Adipocyte (in vitro differentiated cells): ENCODE data around the gene PLXNB2.

ENCODE experiments used
- DNase-seq: peaks from one replicate; pipeline ENCODE4 v3.0.0-alpha.2; 2015; ENCODE audit warnings: low read depth
- H3K27me3 ChIP-seq: replicated peaks from 2 replicates; pipeline ENCODE4 v1.7.0; 2013; ENCODE audit warnings: mild to moderate bottlenecking, low read length, moderate library complexity; ENCODE audit not compliant: control insufficient read depth, insufficient read depth
- H3K36me3 ChIP-seq: 2 replicates; pipeline ENCODE4 v1.7.0; 2013; ENCODE audit warnings: low read length, mild to moderate bottlenecking, moderate library complexity; ENCODE audit not compliant: control insufficient read depth, insufficient read depth, severe bottlenecking
- H3K4me1 ChIP-seq: 2 replicates; pipeline ENCODE4 v1.7.0; 2013; ENCODE audit warnings: mild to moderate bottlenecking, low read length, moderate library complexity; ENCODE audit not compliant: control insufficient read depth, insufficient read depth
- H3K4me3 ChIP-seq: 2 replicates; pipeline ENCODE4 v1.7.0; 2013; ENCODE audit warnings: mild to moderate bottlenecking, low read length, moderate library complexity
- H3K9ac ChIP-seq: 2 replicates; pipeline ENCODE4 v1.7.0; 2013; ENCODE audit warnings: mild to moderate bottlenecking, low read length, moderate library complexity
- H3K9me3 ChIP-seq: 2 replicates; pipeline ENCODE4 v1.7.0; 2013; ENCODE audit warnings: mild to moderate bottlenecking, low read length, moderate library complexity; ENCODE audit not compliant: control insufficient read depth

The PLXNB2 gene

DNA sequence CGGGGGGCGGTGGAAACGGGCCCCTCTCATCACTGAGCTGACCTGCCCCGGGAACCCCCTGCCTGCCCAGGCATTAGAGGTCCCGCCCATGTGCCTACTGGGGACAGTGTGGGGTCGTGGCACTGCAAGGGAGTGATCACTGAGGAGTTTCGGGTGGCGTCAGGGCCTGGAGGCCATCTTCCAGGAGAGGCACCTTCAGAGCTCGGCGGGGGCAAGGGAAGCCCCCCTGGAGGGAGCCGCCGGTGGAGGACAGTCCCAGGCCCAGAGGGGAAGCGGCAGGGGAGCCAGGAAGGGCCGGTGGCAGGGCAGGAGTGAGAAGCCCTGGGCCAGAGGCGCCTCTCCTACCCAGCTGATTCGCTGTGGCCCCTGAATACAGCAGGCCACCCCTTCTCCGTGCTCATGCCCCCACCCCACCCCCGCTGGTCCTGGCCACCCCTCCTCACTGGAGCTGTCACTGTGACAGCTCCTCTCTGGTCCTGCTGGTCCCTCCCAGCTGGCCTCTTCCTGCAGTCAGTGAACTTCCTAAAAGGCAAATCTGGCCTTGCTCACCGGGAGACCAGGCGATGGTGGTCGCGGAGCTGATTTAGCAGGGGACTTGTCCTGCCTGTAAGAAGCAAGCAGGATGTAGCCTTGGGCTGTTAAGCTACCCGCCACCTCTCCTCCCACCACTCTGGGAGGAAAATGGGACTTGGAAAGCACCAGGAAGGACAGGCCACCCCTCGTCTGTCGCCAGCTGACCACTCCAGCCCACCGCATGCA is 35.2 kb downstream of the PLXNB2 start:
- DNase-seq, result no peak
- H3K4me1 ChIP-seq, result peaks cover 28% of the 10 kb centered on the region

DNA sequence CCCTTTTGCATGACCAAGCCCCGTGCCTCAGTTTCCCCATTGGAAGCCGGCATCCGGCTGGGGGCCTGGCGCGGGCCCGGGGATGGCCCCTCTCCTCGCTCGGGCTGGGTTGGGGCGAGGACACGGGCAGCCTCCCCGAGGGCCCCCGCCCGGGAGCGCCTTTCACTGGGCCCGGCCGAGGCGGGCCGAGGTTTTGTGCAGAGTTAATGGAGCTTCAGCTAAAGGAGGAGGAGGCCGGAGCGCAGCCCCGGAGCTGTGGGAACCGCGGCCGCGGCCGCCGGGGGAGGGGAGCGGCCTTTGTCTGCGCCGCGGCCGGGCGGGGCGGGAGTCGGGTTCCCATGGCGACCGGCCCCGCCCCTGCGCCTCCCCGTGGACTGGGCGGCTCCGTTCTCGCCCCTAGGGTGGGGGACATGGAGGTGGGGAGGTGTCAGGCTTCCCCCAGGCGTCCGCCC is 35.9 kb downstream of the PLXNB2 start:
- Histone ChIP-seq H3K4me1 (peaks cover 28% of the 10 kb centered on the region), H3K27me3 (peaks cover 5% of the 10 kb centered on the region)
- peak; percentile 83 for DNase-seq

More for the DNA sequence above, 35.2 kb downstream of the PLXNB2 start:
- H3K9me3 ChIP-seq, result no peaks in the 10 kb centered on the region
- H3K27me3 ChIP-seq, result no peaks in the 10 kb centered on the region
- H3K4me3 ChIP-seq, result no peak overlapping the region
- H3K9ac ChIP-seq, result no peak overlapping the region
- peaks cover 24% of the 10 kb centered on the region for H3K36me3 ChIP-seq

DNA sequence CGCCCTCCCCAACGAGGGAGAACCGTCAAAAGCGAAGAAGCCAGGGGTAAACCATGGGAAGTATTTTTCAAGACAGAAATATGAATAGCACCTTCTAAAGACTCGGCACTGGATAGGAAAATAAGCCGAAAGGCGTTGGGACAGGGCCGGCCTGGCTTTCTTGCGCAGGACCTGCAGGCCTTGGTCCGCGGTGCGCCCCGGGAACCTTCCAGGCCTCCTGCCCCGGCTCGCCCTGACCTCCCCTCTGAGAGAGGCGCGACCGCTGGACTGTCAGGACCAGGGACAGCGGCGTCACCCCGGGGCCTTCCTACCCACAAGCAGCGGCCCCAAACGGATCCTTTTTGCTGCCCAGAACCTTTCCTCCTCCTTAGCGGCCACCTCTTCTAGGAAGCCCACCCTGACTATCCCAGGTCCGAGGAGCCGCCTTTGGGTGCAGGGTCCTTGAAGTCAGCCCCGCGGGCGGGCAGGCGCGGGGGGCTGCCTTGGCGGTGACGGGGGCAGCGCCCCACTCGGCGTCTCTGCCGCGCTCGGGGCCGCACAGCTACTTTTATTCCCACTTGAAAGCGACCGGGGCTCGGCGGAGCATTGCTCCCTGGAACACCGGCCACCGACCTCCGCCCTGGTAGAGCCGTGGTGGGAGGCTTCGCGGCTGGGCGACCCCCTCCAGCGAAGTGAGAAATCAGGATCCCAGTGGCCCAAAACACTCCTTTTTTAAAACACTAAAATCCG is 36.6 kb downstream of the PLXNB2 start:
- peak overlapping the region; percentile 78 for H3K9ac ChIP-seq
- H3K4me3 ChIP-seq, result peak overlapping the region; percentile 78
- peaks cover 7% of the 10 kb centered on the region for H3K27me3 ChIP-seq
- H3K36me3 ChIP-seq, result peaks cover 14% of the 10 kb centered on the region
- H3K9me3 ChIP-seq, result no peaks in the 10 kb centered on the region
- DNase-seq, result peak; percentile 87
- peaks cover 28% of the 10 kb centered on the region for H3K4me1 ChIP-seq

More for the DNA sequence above, 35.9 kb downstream of the PLXNB2 start:
- Histone ChIP-seq H3K4me3 (peak overlapping the region; percentile 78), H3K9me3 (no peaks in the 10 kb centered on the region), H3K36me3 (peaks cover 19% of the 10 kb centered on the region), H3K9ac (peak overlapping the region; percentile 78)

DNA sequence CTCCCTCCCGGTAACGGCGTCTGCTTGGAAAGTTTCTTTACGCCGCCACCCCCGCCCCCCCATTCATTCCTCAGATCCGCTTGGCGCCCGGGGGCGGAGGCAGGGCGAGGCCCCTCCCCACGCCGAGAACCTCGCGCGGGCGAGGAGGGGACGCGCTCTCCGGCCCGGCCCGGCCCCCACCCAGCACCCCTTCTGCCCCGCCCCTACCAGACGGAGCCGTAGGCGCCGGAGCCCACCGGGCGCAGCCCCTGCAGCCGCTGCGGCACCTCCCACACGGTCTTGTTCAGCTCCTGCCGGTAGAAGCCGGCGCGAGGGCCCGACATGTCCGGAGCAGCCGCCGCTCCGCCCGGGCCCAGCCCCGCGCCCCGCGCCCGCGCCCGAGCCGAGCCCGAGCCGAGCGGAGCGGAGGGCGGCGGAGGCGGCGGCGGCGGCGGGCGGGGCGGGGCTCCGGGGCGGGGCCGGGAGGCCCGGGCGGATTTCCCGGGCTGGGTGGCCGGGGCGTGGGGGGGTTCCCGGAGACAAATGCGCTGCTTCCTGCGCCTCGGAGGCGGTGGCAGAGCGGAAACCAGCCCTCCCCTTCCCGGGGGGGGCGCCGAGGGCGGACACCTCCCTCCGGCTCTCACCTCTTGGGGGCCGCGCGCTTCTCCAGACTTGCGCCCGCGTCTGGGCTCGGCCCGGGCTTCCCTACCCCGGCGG is 37.3 kb downstream of the PLXNB2 start, which contains the start of gene MAPK11:
Gene MAPK11 (minus strand): TSS at position 411 of the 696 bp plus-strand sequence. CDS start 88 bp downstream, at position 323.
- Histone ChIP-seq H3K9me3 (no peaks in the 10 kb centered on the region), H3K4me3 (peak within 1 kb of the TSS; percentile 78), H3K9ac (peak within 1 kb of the TSS; percentile 78), H3K36me3 (peaks cover 7% of the 10 kb centered on the region), H3K27me3 (peaks cover 7% of the 10 kb centered on the region), H3K4me1 (peaks cover 28% of the 10 kb centered on the region)
- DNase-seq, result peak; percentile 76

DNA sequence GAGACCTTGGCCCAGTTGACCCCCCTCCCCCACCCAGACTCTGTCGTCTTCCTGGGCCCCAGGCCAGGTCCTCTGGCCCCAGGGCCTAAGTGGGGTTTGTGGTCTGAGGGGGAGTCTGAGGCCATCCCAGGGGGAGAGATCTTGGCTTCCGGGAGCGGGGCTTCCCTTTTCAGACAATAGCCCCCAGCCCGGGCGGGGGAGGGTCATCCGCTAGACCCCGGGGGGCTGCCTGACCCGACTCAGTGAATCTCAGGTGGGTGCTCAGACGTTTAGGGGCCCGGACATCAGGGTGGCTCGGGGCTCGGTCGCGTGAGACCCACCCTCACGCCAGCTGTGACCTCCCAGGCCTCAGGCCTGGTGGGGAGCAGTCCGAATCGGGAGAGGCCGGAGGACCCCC is 37.9 kb downstream of the PLXNB2 start:
- peak overlapping the region; percentile 68 for H3K9ac ChIP-seq
- peaks cover 7% of the 10 kb centered on the region for H3K27me3 ChIP-seq
- H3K4me1 ChIP-seq, result peaks cover 28% of the 10 kb centered on the region
- no peaks in the 10 kb centered on the region for H3K9me3 ChIP-seq
- H3K36me3 ChIP-seq, result peaks cover 4% of the 10 kb centered on the region
- peak; percentile 35 for DNase-seq
- H3K4me3 ChIP-seq, result peak overlapping the region; percentile 67

DNA sequence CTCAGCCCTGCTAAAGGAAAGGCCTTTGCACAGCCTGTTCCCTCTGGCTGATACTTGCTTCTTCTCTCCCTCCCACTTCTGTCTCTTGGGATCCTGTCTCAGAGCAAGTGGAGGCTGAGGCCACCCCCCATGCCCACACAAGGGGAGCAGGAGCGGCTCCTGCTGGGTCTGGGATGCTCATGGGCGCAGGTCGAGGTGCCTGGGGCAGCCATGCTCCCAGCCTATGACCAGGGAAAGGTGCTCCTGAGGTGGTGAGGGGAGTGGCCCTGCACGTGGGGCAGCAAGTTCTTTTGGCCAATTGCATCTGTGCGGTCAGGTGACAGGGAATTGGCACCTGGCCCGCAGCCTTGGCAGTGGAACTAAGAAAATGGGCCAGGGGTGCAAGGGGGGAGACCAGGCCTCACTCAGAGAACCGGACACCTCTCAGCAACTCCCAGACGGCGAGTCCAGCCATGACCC is 38.8 kb downstream of the PLXNB2 start:
- Histone ChIP-seq H3K4me1 (peaks cover 28% of the 10 kb centered on the region), H3K9ac (peak overlapping the region; percentile 66), H3K27me3 (peaks cover 7% of the 10 kb centered on the region), H3K9me3 (no peaks in the 10 kb centered on the region), H3K36me3 (no peaks in the 10 kb centered on the region), H3K4me3 (peak overlapping the region; percentile 67)
- DNase-seq, result peak; percentile 10

DNA sequence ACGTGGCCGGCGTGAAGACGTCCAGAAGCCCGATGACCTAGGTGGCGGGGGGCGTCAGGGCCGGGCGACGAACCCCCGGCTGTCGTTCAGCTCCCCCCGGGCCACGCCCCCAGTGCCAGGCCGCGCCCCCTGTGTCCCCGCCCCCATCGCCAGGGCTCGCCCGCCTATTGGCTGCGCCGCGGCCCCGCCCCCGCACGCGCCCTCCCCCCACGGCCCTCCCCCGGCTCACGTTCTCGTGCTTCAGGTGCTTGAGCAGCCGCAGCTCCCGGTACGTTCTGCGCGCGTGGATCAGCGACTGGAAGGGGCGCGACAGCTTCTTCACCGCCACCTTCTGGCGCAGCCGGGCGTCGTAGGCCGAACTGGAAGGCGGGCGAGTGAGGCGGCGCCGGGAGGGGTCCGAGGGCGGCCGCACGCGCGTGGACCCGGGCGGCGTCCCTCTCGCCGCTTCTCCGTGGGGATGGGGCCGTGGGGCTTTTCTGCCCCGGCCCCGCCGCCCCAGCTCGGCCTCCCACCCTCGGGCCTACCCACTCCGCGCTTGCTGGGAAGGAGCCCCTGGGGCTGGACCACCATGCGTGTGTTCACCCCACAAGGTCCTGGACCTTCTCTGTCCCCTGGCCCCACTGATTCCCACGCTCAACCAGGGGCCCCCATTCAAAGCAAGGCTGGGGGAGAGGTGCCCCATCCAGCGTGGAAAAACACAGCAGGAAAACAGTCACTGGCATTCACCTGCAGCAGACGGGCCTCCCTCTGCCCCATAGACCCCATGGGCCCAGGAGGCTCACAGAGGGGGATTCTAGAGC is 39.7 kb downstream of the PLXNB2 start:
- peak overlapping the region; percentile 67 for H3K4me3 ChIP-seq
- DNase-seq, result peak; percentile 76
- H3K36me3 ChIP-seq, result no peaks in the 10 kb centered on the region
- peaks cover 7% of the 10 kb centered on the region for H3K27me3 ChIP-seq
- peak overlapping the region; percentile 66 for H3K9ac ChIP-seq
- peaks cover 28% of the 10 kb centered on the region for H3K4me1 ChIP-seq
- no peaks in the 10 kb centered on the region for H3K9me3 ChIP-seq

DNA sequence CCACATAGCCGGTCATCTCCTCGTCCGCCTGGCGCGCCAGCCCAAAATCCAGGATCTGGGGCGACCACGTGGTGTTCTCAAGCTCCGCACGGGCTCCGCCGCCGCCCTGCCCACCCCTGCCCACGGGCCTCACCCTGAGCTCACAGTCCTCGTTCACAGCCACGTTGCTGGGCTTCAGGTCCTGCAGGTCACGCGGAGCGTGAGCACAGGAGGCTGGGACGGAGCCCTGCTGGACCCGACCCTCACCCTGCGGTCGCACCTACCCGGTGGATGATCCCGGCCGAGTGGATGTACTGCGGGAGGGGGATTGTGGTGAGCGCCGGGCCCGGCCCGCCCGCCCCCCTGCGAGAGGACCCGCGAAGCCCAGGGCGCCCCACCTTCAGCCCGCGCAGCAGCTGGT is 40.5 kb downstream of the PLXNB2 start:
- Histone ChIP-seq H3K9ac (no peak overlapping the region), H3K27me3 (peaks cover 7% of the 10 kb centered on the region), H3K4me1 (peaks cover 31% of the 10 kb centered on the region), H3K4me3 (no peak overlapping the region), H3K36me3 (no peaks in the 10 kb centered on the region), H3K9me3 (no peaks in the 10 kb centered on the region)
- no peak for DNase-seq

DNA sequence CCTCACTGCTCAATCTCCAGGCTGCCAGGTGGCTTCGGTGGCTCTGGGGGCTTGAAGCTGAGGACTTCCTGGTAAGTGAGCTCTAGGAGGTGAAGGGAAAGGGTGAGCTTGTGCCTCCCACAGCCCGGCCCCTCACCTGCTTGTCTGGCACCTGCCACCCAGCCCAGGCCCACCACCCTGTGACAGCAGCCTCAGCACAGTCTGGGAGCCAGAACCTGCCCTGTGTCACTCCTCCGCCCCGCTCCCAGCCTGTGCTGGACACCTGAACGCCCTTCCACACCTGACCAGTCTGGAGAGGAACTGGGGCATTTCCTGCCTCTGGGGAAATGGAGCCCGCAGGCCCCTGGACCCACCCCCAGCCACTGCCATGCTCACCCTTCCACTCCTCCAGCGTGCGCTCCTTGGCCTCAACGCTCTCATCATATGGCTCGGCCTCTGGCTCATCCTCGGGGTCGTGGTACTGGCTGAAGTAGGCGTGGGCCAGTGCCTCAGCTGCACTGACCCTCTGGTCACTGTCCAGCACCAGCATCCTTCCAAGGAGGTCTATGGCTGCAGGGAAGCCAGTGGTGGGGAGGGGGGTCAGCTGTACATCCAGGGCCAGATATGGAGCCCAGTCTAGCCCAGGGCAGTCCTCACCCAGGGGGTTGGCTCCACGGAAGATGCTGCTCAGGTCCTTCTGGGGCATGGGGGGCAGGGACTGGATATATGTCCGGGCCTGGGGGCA is 42.3 kb downstream of the PLXNB2 start:
- H3K27me3 ChIP-seq, result peaks cover 7% of the 10 kb centered on the region

DNA sequence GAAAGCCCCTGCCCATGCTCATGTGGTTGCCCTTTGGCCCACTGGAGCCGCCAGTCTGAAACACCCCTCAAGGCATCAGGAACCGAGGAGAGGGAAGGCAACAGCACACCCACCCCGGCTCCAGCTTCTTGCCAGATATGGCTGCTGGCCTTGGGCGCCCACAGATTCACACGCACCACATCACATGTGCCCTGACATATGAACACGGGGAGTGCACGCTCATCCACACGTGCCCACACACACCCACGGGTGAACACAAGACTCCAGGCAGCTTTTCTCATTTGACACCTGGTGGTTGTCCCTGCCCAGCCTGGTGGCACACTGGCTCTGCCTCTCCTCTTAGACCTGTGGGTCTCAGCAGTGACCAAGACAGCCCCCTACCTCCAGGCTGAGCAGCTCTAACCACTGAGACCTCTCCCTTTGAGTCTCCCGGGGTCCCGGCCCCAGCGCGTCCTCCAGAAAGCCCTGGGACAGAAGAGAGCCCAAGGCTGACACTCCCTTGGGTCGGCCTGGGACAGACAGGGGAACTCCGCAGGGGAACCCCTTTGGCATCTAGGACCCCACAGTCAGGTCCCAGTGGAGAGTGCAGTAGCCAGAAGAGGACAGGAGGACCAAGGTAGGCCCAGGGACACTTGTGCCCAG is 43.2 kb downstream of the PLXNB2 start:
- Histone ChIP-seq H3K4me3 (no peak overlapping the region), H3K27me3 (peaks cover 7% of the 10 kb centered on the region)

More for the DNA sequence above, 42.3 kb downstream of the PLXNB2 start:
- Histone ChIP-seq H3K4me1 (peaks cover 28% of the 10 kb centered on the region), H3K36me3 (no peaks in the 10 kb centered on the region), H3K4me3 (no peak overlapping the region), H3K9me3 (no peaks in the 10 kb centered on the region), H3K9ac (no peak overlapping the region)
- no peak for DNase-seq

More for the DNA sequence above, 43.2 kb downstream of the PLXNB2 start:
- Histone ChIP-seq H3K9ac (no peak overlapping the region), H3K4me1 (peaks cover 24% of the 10 kb centered on the region), H3K9me3 (no peaks in the 10 kb centered on the region), H3K36me3 (no peaks in the 10 kb centered on the region)
- DNase-seq, result no peak
